HepG2 (cell line): Measurements from ENCODE around the gene ZKSCAN2. TPM values are rescaled to one million over a fixed set of nuclear protein-coding genes. Genes with fewer than 3 reads are reported as not detected.
A peak's percentile ranks its signal among the peaks of the same experiment; 100 is the strongest.

ENCODE experiments used
- ATAC-seq: fragments of 200-7000 bp; cut with Tn5 transposase; 3 replicates; pipeline ENCODE4 v1.9.1; 2020; ENCODE audit warnings: mild to moderate bottlenecking, moderate library complexity
- BruUV-seq: library from RNA; stranded (reverse); fragments of 400-500 nt; replicated peaks from 2 replicates; lab custom pipeline; 2021; lab: Mats Ljungman, UMichigan
- CTCF ChIA-PET: fragments of 300-600 bp; formaldehyde crosslinking; extraction: SDS; loops from one replicate; lab custom pipeline; 2021; ENCODE audit warnings: low total read pairs, inconsistent platforms, low intra/inter-chr PET ratio; lab: Yijun Ruan, JAX
- POLR2A ChIA-PET: fragments of 350-600 bp; sonication (Branson Sonifier 250); formaldehyde crosslinking; loops from one replicate; lab custom pipeline; 2020; ENCODE audit warnings: antibody characterized with exemption, inconsistent platforms; lab: Yijun Ruan, JAX
- DNase-seq: peaks from one replicate; pipeline ENCODE4 v3.0.0-alpha.2; 2015; ENCODE audit warnings: low spot score
- FAIRE-seq: peaks from 3 replicates; lab custom pipeline; 2011; peaks lifted over from hg19 to GRCh38; lab: Jason Lieb, UNC
- H2AFZ ChIP-seq: one replicate; pipeline ENCODE4 v1.6.1; 2011; ENCODE audit warnings: low read length, inconsistent platforms
- H3K27ac ChIP-seq: fragments of 300-600 bp; 3 replicates; pipeline ENCODE4 v1.8.0; 2011; ENCODE audit warnings: mixed run types, mild to moderate bottlenecking, mixed read lengths, low read length, inconsistent platforms; ENCODE audit not compliant: insufficient read depth; ENCODE audit errors: extremely low read length
- H3K27me3 ChIP-seq, 2 experiments: fragments of 200-600 bp in 1 of 2; 2 replicates in 1 of 2; 3 replicates in 1 of 2; pipeline versions ENCODE4 v1.6.0 to v1.8.0; 2011; ENCODE audit warnings: low read length in 2 of 2, mild to moderate bottlenecking in 2 of 2, moderate library complexity in 2 of 2, inconsistent platforms in 1 of 2; ENCODE audit not compliant: insufficient read depth in 2 of 2, control insufficient read depth in 1 of 2
- H3K36me3 ChIP-seq, 2 experiments: fragments of 200-600 bp in 1 of 2; replicated peaks in 1 of 2; 2 replicates in 1 of 2; 3 replicates in 1 of 2; pipeline versions ENCODE4 v1.5.1 to v1.8.0; 2011; ENCODE audit warnings: low read length in 2 of 2, inconsistent platforms in 1 of 2; ENCODE audit not compliant: insufficient read depth in 2 of 2, control insufficient read depth in 1 of 2
- H3K4me1 ChIP-seq: 2 replicates; pipeline ENCODE4 v1.5.1; 2012; ENCODE audit warnings: low read length, inconsistent platforms; ENCODE audit not compliant: insufficient read depth
- H3K4me2 ChIP-seq: 2 replicates; pipeline ENCODE4 v1.6.0; 2011; ENCODE audit warnings: low read depth, low read length, inconsistent platforms
- H3K4me3 ChIP-seq, 3 experiments: fragments of 200-600 bp in 1 of 3; sonication (generic), shearing (Covaris generic) in 1 of 3; replicated peaks in 1 of 3; 2 replicates each; pipeline ENCODE4 v1.5.1; 2011 to 2016; ENCODE audit warnings: low read length in 3 of 3, inconsistent platforms in 2 of 3, low read depth in 2 of 3, mild to moderate bottlenecking in 2 of 3, control low read depth in 1 of 3, mixed read lengths in 1 of 3; ENCODE audit not compliant: insufficient read depth in 1 of 3
- H3K79me2 ChIP-seq: one replicate; pipeline ENCODE4 v1.6.1; 2011; ENCODE audit warnings: low read length, inconsistent platforms; ENCODE audit not compliant: insufficient read depth
- H3K9ac ChIP-seq: 2 replicates; pipeline ENCODE4 v1.6.0; 2011; ENCODE audit warnings: mild to moderate bottlenecking, low read depth, low read length, inconsistent platforms; ENCODE audit not compliant: insufficient read depth
- H3K9me3 ChIP-seq: 2 replicates; pipeline ENCODE4 v1.5.1; 2012; ENCODE audit warnings: mild to moderate bottlenecking, low read length
- H4K20me1 ChIP-seq: 2 replicates; pipeline ENCODE4 v1.6.0; 2011; ENCODE audit warnings: inconsistent platforms, mild to moderate bottlenecking, low read length, moderate library complexity; ENCODE audit not compliant: insufficient read depth
- CBFB ChIP-seq: sonication (generic); formaldehyde crosslinking; IDR thresholded peaks from 2 replicates; pipeline ENCODE4 v1.4.0; 2020; ENCODE audit warnings: missing genetic modification reagents
- GRHL1 ChIP-seq: sonication (generic); formaldehyde crosslinking; conservative IDR thresholded peaks from 2 replicates; pipeline ENCODE4 v1.8.0; 2022; ENCODE audit warnings: missing genetic modification reagents
- MIXL1 ChIP-seq: IDR thresholded peaks from 2 replicates; pipeline ENCODE4 v1.6.1; 2016
- MTERF4 ChIP-seq: sonication (generic); formaldehyde crosslinking; IDR thresholded peaks from 2 replicates; pipeline ENCODE4 v1.8.0; 2023; ENCODE audit warnings: mild to moderate bottlenecking, missing genetic modification reagents
- POGK ChIP-seq: sonication (generic); formaldehyde crosslinking; conservative IDR thresholded peaks from 2 replicates; pipeline ENCODE4 v1.8.0; 2022; ENCODE audit warnings: mild to moderate bottlenecking, moderate library complexity, missing genetic modification reagents
- TARDBP ChIP-seq: sonication (generic); formaldehyde crosslinking; IDR thresholded peaks from 2 replicates; pipeline ENCODE4 v1.8.0; 2022; ENCODE audit warnings: mild to moderate bottlenecking, missing genetic modification reagents
- TEF ChIP-seq: sonication (generic); formaldehyde crosslinking; IDR thresholded peaks from 2 replicates; pipeline ENCODE4 v1.5.0; 2020; ENCODE audit warnings: missing genetic modification reagents
- ZFP36L1 ChIP-seq: sonication (generic); formaldehyde crosslinking; IDR thresholded peaks from 2 replicates; pipeline ENCODE4 v1.8.0; 2022; ENCODE audit warnings: mild to moderate bottlenecking, missing genetic modification reagents, moderate library complexity
- ZNF256 ChIP-seq: sonication (generic); formaldehyde crosslinking; conservative IDR thresholded peaks from 2 replicates; pipeline ENCODE4 v1.4.0; 2020; ENCODE audit warnings: missing genetic modification reagents
- ZNF282 ChIP-seq: fragments of 450-650 bp; IDR thresholded peaks from 2 replicates; pipeline ENCODE4 v1.6.1; 2018; ENCODE audit not compliant: partially characterized antibody
- ZNF564 ChIP-seq: sonication (generic); formaldehyde crosslinking; IDR thresholded peaks from 2 replicates; pipeline ENCODE4 v1.8.1; 2023; ENCODE audit warnings: mild to moderate bottlenecking, missing genetic modification reagents
- ZNF619 ChIP-seq: sonication (generic); formaldehyde crosslinking; IDR thresholded peaks from 2 replicates; pipeline ENCODE4 v1.4.0; 2020; ENCODE audit warnings: mild to moderate bottlenecking, missing genetic modification reagents
- ZNF713 ChIP-seq: sonication (generic); formaldehyde crosslinking; IDR thresholded peaks from 2 replicates; pipeline ENCODE4 v1.4.0; 2020; ENCODE audit warnings: mild to moderate bottlenecking, missing genetic modification reagents
- ZSCAN21 ChIP-seq: sonication (generic); formaldehyde crosslinking; IDR thresholded peaks from 2 replicates; pipeline ENCODE4 v1.8.0; 2022; ENCODE audit warnings: mild to moderate bottlenecking, missing genetic modification reagents, moderate library complexity, borderline replicate concordance
- WGBS: methylation state at CpG from one replicate; pipeline ENCODE4 v1.1.6; 2017; ENCODE audit warnings: low lambda C conversion rate; 5-methylcytosine and 5-hydroxymethylcytosine counted together
- in situ Hi-C: cut with HindIII; loops from 2 replicates; pipeline ENCODE4 v1.10.0; 2017; ENCODE audit warnings: low pct_unique_long_range_greater_than_20kb; ENCODE audit not compliant: extremely low pct_ligation_motif_present
- intact Hi-C: fragments of 100-400 bp; cut with micrococcal nuclease; formaldehyde crosslinking; loops from one replicate; pipeline ENCODE4 v1.10.0; 2022; ENCODE audit not compliant: unreplicated experiment
- polyA plus RNA-seq, 8 experiments: library from polyadenylated mRNA; depleted of rRNA in 3 of 8; stranded (reverse) in 7 of 8; unstranded in 1 of 8; fragments of >200 nt; fragmentation: Illumina TruSeq in 4 of 8; extraction: Trizol in 4 of 8; gene quantifications; 2 replicates each; pipeline versions ENCODE4 v1.2.1 to v1.2.3, GENCODE V29; 2011 to 2016; ENCODE audit warnings: low read depth in 4 of 8, missing spikeins in 1 of 8, mixed read lengths in 1 of 8; ENCODE audit not compliant: insufficient read depth in 1 of 8
- total RNA-seq, 5 experiments: library from RNA; depleted of rRNA; stranded (reverse); fragments of >200 nt; fragmentation: Illumina TruSeq; extraction: Trizol; gene quantifications; 2 replicates each; pipeline ENCODE4 v1.2.3, GENCODE V29; 2016; ENCODE audit warnings: low read depth in 1 of 5
- TF ChIP-seq, protein P1 (sequence below): sonication (generic); formaldehyde crosslinking; IDR thresholded peaks from 2 replicates; pipeline ENCODE4 v1.4.0; 2020; ENCODE audit warnings: missing genetic modification reagents; ENCODE audit errors: not compliant biosample characterization
- TF ChIP-seq, protein P2 (sequence below), 2 experiments: fragments of 450-650 bp in 1 of 2; sonication (generic) in 1 of 2; formaldehyde crosslinking; IDR thresholded peaks; 2 replicates each; pipeline versions ENCODE4 v1.5.0 to v1.8.0; 2020 to 2022; ENCODE audit warnings: mild to moderate bottlenecking in 1 of 2, missing genetic modification reagents in 1 of 2

The ZKSCAN2 gene
- total and polyA plus RNA-seq, 2 of the 13 experiments (the other 11 are each of a cell fraction or from before 2014, with no cell fraction given) = 4.2 to 11.1 TPM

GRCh38 chr16:25189305-25189704 lies 68.3 kb downstream of the ZKSCAN2 start:
- CTCF ChIA-PET = no interaction called here
- intact Hi-C loops = no loop called here
- no peak for TF ChIP-seq ZNF564 (CRISPR knock-in tag)
- TF ChIP-seq, protein P1, sequence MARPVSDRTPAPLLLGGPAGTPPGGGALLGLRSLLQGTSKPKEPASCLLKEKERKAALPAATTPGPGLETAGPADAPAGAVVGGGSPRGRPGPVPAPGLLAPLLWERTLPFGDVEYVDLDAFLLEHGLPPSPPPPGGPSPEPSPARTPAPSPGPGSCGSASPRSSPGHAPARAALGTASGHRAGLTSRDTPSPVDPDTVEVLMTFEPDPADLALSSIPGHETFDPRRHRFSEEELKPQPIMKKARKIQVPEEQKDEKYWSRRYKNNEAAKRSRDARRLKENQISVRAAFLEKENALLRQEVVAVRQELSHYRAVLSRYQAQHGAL = no peak
- TF ChIP-seq ZNF713 = no peak
- no peak for TF ChIP-seq MTERF4
- TF ChIP-seq GRHL1 (CRISPR knock-in tag) = no peak
- 0 out of 2 replicates have a peak, but pooled peaks have one; percentile 34 for TF ChIP-seq MIXL1 (CRISPR knock-in tag)
- no peak for TF ChIP-seq ZSCAN21 (CRISPR knock-in tag)
- no peak for TF ChIP-seq TARDBP (CRISPR knock-in tag)
- TF ChIP-seq, protein P2, sequence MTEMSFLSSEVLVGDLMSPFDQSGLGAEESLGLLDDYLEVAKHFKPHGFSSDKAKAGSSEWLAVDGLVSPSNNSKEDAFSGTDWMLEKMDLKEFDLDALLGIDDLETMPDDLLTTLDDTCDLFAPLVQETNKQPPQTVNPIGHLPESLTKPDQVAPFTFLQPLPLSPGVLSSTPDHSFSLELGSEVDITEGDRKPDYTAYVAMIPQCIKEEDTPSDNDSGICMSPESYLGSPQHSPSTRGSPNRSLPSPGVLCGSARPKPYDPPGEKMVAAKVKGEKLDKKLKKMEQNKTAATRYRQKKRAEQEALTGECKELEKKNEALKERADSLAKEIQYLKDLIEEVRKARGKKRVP (CRISPR knock-in tag; IDR thresholded peaks at IDR 0.05) = no peak
- TF ChIP-seq ZNF256 (CRISPR knock-in tag) = no peak
- TF ChIP-seq ZNF282 = no peak
- no peak for TF ChIP-seq TEF (CRISPR knock-in tag)
- TF ChIP-seq CBFB (CRISPR knock-in tag) = no peak
- no peak for TF ChIP-seq POGK (CRISPR knock-in tag)
- TF ChIP-seq ZFP36L1 (CRISPR knock-in tag) = no peak
- TF ChIP-seq ZNF619 (CRISPR knock-in tag) = no peak

More at GRCh38 chr16:25189305-25189704, 68.3 kb downstream of the ZKSCAN2 start:
- no TSS peak for BruUV-seq
- Histone ChIP-seq H3K36me3 (no peaks in the 10 kb centered on the region), H3K4me2 (no peak overlapping the region), H3K9ac (no peak overlapping the region), H2AFZ (no peak overlapping the region), H3K4me3 (no peak overlapping the region), H3K27me3 (no peaks in the 10 kb centered on the region), H3K9me3 (no peaks in the 10 kb centered on the region), H3K4me1 (peaks cover 20% of the 10 kb centered on the region), H3K79me2 (no peaks in the 10 kb centered on the region), H3K27ac (no peak overlapping the region), H4K20me1 (no peaks in the 10 kb centered on the region)
- in situ Hi-C loops = no loop called here
- POLR2A ChIA-PET = interaction anchor here (2.5 kb wide), 1 partner anchor 11 kb away, joined by 11 read pairs; no protein-coding TSS in a partner anchor
- ATAC-seq = peak; percentile 69
- DNase-seq = peak; percentile 44
- FAIRE-seq = no peak
- 70% methylated on average over 6 of the region's 6 CpGs for WGBS
